GM19099 (cell line): Measurements from ENCODE around the gene CRHR2.

Source experiments
- POLR2A ChIP-seq: IDR thresholded peaks from 3 replicates; pipeline ENCODE4 v1.6.1; 2011; ENCODE audit warnings: low read depth; ENCODE audit not compliant: insufficient read length; ENCODE audit errors: extremely low read depth

CRHR2 gene

DNA sequence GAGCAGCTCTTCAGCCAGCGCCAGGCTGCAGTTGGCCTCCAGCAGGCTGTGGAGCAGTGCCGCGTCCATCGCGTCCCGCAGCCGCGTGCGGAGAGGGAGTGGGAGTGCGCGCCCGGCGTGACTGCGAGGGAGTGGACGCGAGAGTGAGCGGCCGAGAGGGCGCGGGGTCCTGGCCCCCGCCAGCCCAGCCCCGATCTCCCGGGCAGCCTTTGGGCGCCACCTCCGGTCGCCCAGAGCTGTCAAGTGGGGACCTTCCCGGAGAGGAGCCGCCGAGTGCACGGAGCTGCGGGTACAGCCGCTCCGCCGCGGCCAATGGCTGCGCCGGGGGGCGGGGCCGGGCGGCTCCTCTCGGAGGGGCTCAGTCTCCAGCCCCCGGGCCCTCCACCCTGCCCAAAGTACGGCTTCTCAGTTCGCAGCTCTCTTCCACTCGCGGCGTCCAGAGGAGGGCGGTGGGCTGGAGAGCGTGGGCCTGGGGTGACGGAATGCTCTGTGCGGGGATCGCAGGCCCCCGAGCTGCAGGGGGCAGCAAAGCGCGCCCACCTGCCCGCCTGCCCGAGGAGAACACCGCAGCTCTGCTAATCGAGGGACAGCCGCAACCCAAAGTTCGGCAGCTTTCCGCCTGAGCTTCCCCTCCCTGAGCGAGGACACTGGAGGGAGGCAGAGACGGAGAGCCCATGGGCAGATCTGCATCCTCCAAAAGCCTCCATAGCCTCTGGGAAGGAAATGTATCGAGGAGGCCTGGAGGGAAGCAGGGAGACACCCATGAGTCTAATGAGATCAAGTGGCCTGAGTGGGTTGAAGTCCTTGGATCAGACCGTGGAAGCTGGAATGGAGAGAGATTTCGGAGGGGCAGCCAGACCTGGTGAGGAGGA is at the start of gene CRHR2:
TSS of gene CRHR2 (minus strand) at position 245 of the 872 bp plus-strand sequence. CDS start at position 69, 176 bp downstream.
- TF ChIP-seq POLR2A, result no peak

DNA sequence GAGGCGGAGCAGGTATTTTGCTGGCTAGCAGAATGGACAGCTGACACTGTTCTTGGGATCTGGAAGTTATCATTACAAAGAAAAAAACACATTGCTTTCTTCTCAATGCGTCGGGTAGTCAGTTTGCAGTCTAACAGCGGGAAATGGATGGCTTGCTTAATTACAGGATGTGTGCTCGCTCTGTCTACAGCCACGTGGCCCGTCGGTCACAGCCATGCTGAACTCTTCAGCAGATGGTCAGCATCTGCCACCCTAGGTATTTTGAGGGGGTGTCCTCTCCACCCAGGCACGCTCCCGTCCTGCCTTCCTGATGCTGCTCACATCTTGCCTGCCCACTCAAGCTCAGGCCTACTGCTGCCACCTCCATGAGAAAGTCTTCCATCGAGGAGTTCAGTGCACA is 49.3 kb upstream of the CRHR2 start:
- TF ChIP-seq POLR2A, result no peak

DNA sequence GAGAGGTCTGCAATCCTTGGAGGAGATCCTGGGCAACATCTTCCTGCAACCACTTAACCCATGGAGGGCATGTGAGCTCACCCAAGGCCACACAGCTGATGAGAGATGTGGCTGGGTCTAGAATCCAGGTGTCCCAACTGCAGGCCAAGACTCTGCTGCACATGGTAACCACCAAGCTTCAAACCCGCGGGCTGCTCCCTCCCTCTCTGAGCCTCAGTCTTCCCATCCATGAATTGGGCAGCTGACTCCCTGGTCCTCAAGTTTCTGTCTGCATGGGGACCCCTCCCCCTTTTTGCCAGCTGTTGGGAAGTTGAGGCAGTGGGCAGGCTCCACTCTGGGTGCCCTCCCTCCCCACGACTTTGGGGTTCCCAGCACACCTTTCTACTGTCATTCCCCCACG is 48.7 kb upstream of the CRHR2 start:
- TF ChIP-seq POLR2A, result no peak

DNA sequence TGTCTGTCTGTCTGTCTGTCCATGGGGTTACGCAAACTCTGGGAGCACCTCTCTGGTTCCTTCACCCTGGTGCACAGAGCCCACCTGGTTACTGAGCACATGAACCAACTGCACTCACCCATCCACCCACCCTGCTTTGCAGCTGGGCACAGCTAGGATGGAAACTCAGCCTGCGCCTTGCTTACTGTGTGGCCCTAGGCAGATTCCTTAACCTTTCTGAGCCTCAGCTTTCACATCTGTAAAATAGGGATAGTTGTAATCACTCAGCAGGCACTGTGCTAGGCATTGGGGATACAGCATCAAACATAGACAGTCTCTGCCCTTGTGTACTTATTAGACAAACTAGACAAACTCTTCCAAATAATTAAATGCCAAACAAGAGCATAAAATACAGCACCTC is 47.8 kb upstream of the CRHR2 start:
- no peak for TF ChIP-seq POLR2A

DNA sequence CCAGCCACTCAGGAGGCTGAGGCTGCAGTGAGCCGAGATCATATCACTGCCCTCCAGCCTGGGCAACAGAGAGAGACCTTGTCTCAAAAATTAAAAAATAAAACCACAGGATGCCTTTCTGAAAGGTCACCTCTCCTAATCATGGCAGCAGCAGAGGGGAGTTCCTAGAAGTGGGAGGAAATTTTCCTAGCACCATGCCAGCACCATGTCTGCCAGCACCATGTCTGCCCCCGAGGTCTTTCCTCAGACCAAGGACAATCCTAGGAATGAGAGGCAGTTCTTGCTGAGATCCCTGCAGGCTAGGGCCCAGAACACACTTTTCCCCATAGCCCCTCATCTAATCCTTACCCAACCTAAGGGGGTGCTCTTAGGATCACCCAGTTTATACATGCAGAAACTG is 47.4 kb upstream of the CRHR2 start:
- no peak for TF ChIP-seq POLR2A

DNA sequence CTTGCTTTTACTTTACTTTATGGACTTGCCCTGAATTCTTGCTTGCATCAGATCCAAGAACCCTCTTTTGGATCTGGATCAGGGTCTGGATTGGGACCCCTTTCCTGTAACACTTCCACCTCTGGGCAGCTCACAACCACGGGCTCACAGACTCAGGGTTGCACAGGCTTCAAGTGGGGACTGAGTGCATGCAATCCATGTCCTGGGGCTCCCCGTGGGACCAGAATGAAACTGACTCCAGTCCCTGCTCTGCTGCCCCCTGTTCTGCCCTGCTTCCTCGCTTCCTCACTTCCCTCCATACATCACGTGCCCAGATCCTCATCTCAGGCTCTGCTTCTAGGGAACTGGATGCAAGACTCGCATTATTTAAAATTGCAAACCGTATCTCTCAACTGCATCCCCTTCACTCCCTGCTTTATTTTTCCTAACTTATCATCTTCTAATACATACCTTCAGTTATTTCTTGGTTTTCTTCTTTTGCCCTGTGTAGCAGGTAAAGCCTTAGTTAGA is 46.4 kb upstream of the CRHR2 start:
- no peak for TF ChIP-seq POLR2A

DNA sequence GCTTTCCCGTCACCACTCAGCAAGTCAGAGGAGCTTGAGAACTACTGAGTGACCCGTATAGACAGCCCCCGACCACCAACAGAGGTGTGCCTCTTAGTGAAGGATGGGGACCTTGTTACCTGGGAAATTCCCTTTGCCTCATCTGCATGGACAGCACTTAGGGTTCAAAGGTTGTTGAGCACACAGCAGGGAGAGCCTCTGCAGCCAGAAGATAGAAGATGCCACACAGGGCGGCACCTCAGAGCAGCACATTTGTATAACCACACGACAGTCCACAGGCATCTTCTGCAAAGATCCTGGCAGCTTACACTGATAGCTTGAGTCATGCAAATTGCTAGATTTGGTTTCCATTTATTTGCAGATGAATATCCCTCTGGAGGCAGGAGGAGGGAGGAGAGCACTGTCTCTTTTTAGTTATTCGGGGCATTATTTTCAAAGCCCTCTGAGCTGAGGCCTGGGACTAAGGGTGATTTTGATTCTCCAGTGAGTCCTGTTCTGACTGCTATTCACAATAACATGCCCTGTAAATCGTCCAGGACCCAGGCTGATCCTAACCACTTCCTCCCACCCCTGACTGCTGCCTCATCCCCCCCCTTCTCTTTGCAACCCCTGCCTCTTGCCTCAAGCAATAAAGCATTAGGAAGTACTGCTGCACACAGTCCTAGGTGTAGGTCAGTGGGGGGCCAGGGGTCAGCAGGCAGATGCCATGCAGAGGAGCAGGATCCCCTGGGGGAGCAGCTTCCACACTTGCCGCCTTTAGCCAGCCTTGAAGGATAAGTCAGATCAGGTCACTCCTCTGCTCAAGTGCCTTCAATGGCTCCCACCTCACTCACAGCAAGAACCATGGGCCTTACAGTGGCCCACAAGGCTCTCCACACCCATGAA is 45.0 kb upstream of the CRHR2 start:
- TF ChIP-seq POLR2A, result no peak

DNA sequence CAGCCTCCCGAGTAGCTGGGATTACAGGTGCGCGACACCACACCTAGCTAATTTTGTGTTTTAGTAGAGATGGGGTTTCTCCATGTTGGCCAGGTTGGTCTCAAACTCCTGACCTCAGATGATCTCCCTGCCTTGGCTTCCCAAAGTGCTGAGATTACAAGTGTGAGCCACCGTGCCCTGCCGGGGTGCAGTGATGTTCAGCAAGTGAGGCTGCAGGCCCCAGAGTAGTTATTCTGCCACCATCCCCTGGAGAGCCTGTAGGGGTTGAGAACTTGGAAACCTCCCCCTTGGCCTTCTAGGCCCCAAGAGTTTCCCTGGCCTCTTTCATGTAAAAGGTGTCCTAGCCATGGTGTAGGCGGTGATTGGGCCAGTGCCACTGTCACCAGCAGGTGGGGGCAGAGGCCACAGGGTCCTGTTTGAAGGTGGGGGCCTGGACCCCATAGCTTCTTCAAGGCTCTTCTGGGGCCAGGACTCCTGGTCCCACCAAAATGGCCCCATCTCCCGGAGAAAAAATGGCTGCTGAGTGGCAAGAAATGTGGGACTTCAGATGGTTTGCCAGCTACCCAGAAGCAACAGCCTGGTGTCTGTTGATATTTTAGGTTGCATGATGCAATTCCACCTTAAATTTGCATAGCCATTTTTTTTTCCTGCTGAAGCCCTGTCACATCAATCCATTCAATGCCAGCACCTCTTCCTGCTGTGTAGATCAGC is 44.2 kb upstream of the CRHR2 start:
- TF ChIP-seq POLR2A, result no peak

DNA sequence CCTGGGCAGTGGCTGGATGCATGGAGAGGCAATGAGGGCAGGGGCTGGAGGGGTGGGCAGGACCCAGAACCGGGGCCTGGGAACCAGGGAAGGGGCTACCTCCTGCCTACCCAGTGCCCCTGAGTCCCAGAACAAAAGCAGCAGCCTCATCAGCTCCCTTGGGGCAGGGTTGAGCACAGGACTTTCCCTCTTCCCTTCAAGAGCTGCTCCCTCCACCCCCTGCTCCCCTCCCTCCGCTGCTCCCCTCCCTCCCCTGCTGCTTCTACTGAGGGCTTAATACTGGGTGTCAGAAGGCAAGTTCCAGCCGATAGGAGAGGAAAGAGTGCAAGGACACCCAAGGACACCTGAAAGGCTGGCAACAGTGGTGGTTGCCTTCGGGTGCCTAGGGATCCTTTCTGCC is 41.5 kb upstream of the CRHR2 start:
- no peak for TF ChIP-seq POLR2A

DNA sequence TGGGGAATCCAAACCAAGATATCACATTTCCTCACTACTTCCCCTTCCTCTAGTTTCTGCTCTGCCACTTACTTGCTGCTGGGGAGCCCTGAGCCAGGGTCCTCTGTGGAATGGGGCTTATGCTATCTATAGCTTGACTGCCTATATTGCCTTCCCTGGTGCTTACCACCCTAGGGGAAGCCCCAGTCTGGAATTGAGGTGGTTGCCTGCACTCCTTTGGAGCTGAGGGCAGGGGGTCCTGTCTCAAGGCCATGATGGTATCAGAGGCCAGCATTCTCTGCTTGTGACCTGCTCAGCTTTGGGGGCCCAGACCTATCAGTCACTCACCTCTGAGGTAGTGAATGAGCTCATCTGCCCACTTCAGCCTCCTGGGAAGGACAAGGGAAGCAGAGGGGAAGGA is 40.4 kb upstream of the CRHR2 start:
- TF ChIP-seq POLR2A, result no peak

DNA sequence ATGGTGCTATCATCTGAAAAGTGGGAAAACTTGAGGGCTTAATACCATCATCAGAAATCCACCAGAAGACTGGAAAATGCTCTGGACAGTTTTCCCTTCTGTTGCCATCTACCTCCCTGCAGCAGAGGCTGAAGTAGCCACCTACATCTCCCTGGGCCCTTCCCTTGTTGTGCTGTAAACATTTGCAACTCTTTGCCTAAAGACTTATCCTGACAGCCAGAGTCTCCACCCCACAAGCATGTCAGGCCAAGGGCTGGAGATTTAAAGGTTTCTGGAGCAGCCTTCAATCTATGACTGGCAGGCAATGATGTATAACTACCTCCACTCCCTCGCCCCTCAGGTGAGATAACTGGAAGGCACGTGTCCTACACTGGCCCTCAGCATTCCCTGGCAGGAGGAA is 39.9 kb upstream of the CRHR2 start:
- no peak for TF ChIP-seq POLR2A

DNA sequence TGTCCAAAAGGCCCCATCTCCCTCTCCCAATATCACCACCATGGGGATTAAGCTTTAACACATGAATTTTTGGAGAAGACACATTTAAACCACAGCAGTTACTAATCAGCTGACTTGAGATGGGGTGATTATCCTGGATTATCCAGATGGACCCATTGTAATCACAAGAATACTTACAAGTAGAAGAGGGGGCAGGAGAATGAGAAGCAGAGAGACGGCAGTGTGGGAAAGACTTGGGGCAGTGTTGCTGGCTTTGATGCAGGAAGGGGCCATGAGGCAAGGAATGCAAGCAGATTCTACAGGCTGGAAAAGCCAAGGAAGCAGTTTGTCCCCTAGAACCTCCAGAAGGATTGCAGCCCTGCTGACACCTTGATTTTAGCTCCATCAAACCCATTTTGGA is 39.0 kb upstream of the CRHR2 start:
- no peak for TF ChIP-seq POLR2A

DNA sequence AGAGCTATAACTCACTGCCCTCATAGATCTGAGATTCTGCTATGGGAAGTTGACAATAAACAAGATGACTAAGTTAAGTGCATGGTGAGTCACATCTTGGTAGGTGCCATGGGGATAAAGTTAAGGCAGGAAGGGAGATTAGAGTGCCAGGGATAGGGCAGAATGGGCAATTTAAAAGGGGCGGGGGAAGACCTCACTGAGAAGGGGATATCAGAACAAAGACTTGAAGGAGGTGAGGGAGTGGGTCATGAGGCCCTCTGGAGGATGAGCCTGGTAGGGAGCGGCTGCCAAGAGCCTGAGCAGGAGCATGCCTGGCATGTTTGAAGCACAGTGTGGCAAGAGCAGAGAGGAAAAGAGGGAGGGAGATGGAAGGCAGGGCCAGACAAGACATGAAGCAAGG is 34.9 kb upstream of the CRHR2 start:
- no peak for TF ChIP-seq POLR2A

DNA sequence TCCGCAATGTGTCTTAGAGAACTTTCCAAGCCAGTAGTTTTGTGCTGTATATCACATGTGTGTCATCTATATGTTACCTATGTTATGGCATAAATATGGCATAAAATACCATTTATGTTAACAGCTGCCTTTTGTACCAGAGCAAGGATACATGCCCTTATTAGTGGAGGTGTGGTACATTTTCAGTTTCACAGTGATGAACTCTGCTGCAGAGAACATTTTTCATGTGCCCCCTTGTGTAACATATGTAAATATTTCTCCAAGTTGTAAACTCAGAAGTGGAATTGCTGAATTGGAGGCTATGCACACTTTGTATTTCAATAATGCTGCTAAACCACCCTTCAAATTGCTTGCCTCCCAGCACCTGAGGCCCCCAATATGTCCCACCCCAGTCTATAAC is 31.9 kb upstream of the CRHR2 start:
- TF ChIP-seq POLR2A, result no peak

DNA sequence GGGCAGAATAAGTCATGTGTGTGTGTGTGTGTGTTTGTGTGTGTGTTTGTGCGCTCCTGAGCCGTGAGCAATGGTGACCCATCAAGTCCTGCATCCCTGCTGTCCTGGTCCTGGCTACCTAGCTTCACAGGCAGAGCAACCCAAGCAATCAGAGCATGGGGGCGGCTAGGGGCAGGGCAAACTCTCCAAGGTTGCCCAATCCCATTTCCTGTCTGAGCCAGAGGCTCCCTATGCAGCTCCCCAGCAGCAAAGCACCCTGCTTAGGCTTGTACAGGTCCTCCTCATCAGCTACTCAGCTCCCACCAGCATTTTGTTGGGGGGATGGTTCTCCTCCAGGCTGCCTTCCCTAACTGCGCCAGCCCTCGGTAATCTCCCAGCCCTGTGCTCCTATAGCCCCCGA is 31.1 kb upstream of the CRHR2 start:
- TF ChIP-seq POLR2A, result no peak
